Measurements from ENCODE around the gene PIWIL4. TPM values are rescaled to one million over a fixed set of nuclear protein-coding genes. Genes with fewer than 3 reads are reported as not detected.
"Not testable (repeated sequence)": the region's sequence is repeated elsewhere in the genome, so short reads cannot be mapped to it uniquely, and the experiment has no call there.

Gene PIWIL4
- total RNA-seq, 4 donors from 2014 or later = 1.5 to 5.1 (median 3.5) TPM

GRCh38 chr11:94546886-94547285 is 20.3 kb upstream of the PIWIL4 start:
- DNase-seq = no peak
- no peak overlapping the region for H3K4me3 ChIP-seq (replicated peaks in 1 of 3)
- intact Hi-C loops (cut with DNase I) = no loop called here
- TF ChIP-seq CTCF (IDR thresholded peaks at IDR 0.05) = no peak
- no peak for TF ChIP-seq POLR2A (IDR thresholded peaks at IDR 0.05)
- H3K9me3 ChIP-seq = no peaks in the 10 kb centered on the region
- H3K27ac ChIP-seq = no peak overlapping the region
- no peaks in the 10 kb centered on the region for H3K27me3 ChIP-seq
- H3K4me1 ChIP-seq = peaks cover 11 to 32% of the 10 kb centered on the region in 2 donors
- H3K36me3 ChIP-seq = no peaks in the 10 kb centered on the region
- 90 to 92% methylated on average over 1 of the region's 1 CpG for WGBS, 2 donors

- H3K27me3 ChIP-seq = no peaks in the 10 kb centered on the region
- H3K27ac ChIP-seq = no peak overlapping the region
- no peak for TF ChIP-seq CTCF (IDR thresholded peaks at IDR 0.05)
- TF ChIP-seq POLR2A (IDR thresholded peaks at IDR 0.05) = no peak
- H3K4me1 ChIP-seq = peaks cover 11 to 28% of the 10 kb centered on the region in 2 donors
- intact Hi-C loops (cut with DNase I) = no loop called here
- no peaks in the 10 kb centered on the region for H3K36me3 ChIP-seq
- WGBS, 2 donors = 79 to 80% methylated on average over 5 of the region's 5 CpGs
- no peaks in the 10 kb centered on the region for H3K9me3 ChIP-seq
- H3K4me3 ChIP-seq (replicated peaks in 1 of 3) = no peak overlapping the region
- DNase-seq = no peak
These were observed 18.0 kb upstream of the PIWIL4 start for GRCh38 chr11:94549146-94549545.

- H3K4me3 ChIP-seq (replicated peaks in 1 of 3) = no peak overlapping the region
- no peak for DNase-seq
- intact Hi-C loops (cut with DNase I) = no loop called here
- H3K27me3 ChIP-seq = no peaks in the 10 kb centered on the region
- WGBS, 2 donors = 76 to 82% methylated on average over 4 of the region's 4 CpGs
- no peaks in the 10 kb centered on the region for H3K36me3 ChIP-seq
- H3K27ac ChIP-seq = no peak overlapping the region
- no peak for TF ChIP-seq POLR2A (IDR thresholded peaks at IDR 0.05)
- no peak for TF ChIP-seq CTCF (IDR thresholded peaks at IDR 0.05)
- H3K9me3 ChIP-seq = no peaks in the 10 kb centered on the region
- peaks cover 9 to 20% of the 10 kb centered on the region in 2 donors for H3K4me1 ChIP-seq
These were observed 16.7 kb upstream of the PIWIL4 start for GRCh38 chr11:94550513-94550912.

- TF ChIP-seq CTCF (IDR thresholded peaks at IDR 0.05) (no peak), POLR2A (IDR thresholded peaks at IDR 0.05) (no peak)
- no peaks in the 10 kb centered on the region for H3K27me3 ChIP-seq
- H3K36me3 ChIP-seq = no peaks in the 10 kb centered on the region
- WGBS, 2 donors = 39 to 40% methylated on average over 1 of the region's 1 CpG
- no peak overlapping the region for H3K4me3 ChIP-seq (replicated peaks in 1 of 3)
- H3K9me3 ChIP-seq = no peaks in the 10 kb centered on the region
- no peak for DNase-seq
- no peak overlapping the region for H3K27ac ChIP-seq
- H3K4me1 ChIP-seq = peaks cover 0 to 11% of the 10 kb centered on the region in 2 donors
- intact Hi-C loops (cut with DNase I) = no loop called here
These were observed 13.2 kb upstream of the PIWIL4 start for GRCh38 chr11:94553938-94554337.

GRCh38 chr11:94555752-94556329 is 11.3 kb upstream of the PIWIL4 start:
- H3K27me3 ChIP-seq; H3K27ac ChIP-seq; H3K36me3 ChIP-seq; H3K9me3 ChIP-seq; H3K4me1 ChIP-seq; H3K4me3 ChIP-seq (replicated peaks in 1 of 3); DNase-seq; intact Hi-C loops (cut with DNase I): not testable (repeated sequence)
- 91 to 96% methylated on average over 8 of the region's 8 CpGs for WGBS, 2 donors

GRCh38 chr11:94557421-94557820 is 9.7 kb upstream of the PIWIL4 start:
- peaks cover 0 to 7% of the 10 kb centered on the region in 2 donors for H3K4me1 ChIP-seq
- no peaks in the 10 kb centered on the region for H3K36me3 ChIP-seq
- no peaks in the 10 kb centered on the region for H3K9me3 ChIP-seq
- TF ChIP-seq CTCF (IDR thresholded peaks at IDR 0.05) (no peak), POLR2A (IDR thresholded peaks at IDR 0.05) (no peak)
- no peaks in the 10 kb centered on the region for H3K27me3 ChIP-seq
- H3K27ac ChIP-seq = no peak overlapping the region
- no peak overlapping the region for H3K4me3 ChIP-seq (replicated peaks in 1 of 3)
- no peak for DNase-seq
- intact Hi-C loops (cut with DNase I) = no loop called here
